ENCODE data around the gene TRIO.

Gene TRIO

DNA sequence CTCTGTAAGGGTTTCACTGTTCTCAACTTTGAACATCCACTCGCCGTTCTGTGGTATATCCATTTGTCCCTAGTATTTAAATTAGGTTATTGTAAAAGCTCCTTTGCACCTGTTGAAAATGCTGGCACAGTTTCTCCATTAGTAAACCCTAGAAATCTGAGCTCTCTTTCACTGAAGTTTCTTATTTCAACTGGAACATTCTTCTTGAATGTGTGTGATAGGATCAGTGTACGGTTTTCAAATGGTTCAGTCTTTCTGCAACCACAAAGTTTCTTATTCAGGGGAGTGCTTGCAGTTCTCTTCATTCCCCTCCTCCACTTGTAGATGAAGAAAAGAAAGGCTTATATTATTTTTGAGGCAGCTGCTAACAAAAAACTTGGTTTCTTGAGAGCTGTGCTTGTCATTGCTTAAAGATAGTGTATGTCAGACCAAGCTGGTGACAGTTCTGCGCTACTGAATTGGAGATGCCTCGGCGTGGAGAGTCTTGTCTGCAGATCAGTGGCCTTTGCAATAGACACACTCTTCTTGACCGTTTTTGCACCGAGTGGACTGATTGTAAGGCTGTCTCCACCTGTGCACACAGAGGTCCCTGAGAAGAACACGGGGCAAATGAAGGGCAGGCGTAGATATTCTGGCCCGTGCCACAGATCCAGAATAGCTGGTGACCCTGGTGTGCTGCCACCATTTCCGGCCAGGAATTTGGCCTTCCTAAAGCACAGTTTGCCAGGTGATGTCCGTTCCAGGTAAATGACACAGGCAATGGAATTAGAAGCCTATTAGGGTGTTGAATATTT is 102.2 kb downstream of the TRIO start:
- no peak for DNase-seq

DNA sequence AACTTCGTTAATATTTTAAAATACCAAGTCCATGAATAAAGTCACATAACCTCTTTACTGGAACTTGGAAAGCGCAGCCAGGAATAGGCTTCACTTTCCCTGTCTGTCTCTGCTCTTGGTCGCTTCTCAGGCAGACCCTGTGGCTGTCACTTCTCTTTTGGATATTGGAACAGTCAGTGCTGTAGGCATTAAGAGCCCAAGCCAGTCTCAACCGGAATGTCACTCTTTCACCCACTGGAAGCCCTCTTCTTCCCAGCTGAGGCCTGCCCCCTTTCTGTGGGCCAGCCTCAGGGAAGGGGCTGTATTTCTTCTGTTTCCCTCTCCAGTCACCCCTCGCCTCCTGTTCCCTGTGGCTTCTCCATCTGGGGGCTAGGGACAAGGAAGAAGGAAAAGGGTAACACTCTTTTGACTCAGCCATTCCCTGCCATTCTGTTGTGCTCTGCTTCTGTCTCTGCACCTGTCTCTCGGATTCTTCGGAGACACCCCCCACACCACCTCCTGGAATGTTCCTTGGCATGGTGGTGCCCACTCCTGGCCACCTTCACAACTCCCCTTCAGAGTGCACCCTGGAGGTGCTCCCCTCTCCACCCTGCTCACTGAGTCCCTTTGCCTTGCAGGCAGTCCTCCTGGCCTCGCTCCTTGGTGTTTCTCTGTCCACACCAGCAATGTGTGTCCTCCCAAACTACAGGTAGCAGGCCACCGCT is 103.4 kb downstream of the TRIO start:
- no peak for DNase-seq

DNA sequence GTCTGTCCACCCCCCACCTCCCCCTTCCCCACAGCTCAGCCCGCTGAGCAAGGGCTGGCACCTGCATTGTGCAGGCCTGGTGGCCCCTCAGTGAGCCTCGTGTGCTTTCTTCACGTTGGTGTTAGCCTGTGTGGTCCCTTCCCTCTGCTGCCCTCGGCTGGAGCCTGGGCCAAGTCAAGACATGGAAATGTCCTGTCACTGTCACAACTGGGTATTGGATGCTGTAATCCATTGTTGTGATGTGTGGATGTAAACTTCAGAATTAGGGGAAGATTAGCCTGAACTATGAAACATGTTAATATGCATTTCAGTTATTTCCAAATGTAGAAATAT is 103.9 kb downstream of the TRIO start:
- no peak for DNase-seq

DNA sequence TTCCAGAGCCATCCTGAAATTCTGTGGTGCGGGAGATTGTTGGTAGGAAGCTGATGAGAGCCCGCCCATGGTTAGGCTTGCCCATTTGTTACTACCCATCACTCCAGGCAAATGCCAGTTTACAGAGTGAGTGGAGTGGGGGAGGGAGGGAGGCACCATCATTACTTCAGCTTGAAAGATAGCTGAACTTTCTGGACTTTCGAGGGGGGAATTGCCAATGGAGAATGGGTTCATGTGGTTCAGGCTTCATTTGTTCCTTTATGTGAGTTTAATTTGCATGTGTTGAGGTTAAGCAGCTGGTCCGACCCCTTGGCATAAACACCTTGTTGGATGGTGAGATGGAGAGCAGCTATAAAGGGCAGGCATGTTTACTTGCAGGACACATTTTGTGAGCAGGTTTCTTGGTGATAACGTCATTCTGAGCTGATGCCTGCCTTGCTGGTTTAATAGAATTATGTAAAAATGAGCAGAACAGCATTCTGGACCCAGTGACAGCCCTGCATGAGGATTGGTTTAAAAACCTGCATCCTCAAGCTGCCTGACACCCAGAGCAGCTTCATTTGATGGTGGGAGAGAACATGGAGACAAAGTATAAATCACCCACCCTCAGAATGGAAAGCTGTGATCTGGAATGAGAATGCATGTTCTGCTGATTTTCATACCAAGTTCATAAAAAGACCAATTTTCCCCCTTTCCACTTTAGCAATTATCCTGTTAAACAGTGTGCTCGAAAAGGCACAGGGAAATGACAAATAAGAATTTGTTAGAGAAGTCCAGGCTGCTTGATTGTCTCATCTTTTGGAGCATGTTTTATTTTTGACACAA is 106.3 kb downstream of the TRIO start:
- DNase-seq: no peak

DNA sequence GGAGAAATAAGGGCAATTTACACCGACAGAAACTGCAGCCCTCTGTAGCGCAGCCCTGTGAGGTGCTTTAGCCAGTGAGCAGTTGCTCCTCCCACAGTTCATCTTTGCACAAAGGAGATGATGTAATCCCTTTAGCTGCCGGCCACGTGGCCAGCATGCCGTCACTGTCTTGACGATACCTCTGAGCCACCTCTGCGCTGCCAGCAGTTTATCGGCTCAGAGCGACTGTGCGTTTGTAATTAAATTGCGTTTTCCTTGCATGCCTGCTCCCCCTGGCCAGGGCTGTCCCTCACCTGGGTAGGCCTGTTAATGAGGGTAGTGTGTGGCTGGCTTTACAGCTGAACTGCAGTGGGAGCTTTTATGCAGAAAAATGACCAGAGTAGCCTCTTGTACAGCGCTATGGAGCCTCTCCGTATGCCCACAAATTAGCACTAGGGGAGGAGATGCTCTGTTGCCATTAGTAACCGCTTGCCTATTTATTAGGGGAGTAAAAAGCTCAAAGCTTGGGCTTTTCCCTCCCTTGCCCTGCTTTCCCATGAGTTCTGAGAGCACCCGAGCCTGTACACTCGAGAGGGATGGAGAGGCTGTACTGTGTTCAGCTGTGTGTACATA is 107.0 kb downstream of the TRIO start:
- DNase-seq: peak in 46 of 51 donors; percentile 18 to 93 (median 74)

DNA sequence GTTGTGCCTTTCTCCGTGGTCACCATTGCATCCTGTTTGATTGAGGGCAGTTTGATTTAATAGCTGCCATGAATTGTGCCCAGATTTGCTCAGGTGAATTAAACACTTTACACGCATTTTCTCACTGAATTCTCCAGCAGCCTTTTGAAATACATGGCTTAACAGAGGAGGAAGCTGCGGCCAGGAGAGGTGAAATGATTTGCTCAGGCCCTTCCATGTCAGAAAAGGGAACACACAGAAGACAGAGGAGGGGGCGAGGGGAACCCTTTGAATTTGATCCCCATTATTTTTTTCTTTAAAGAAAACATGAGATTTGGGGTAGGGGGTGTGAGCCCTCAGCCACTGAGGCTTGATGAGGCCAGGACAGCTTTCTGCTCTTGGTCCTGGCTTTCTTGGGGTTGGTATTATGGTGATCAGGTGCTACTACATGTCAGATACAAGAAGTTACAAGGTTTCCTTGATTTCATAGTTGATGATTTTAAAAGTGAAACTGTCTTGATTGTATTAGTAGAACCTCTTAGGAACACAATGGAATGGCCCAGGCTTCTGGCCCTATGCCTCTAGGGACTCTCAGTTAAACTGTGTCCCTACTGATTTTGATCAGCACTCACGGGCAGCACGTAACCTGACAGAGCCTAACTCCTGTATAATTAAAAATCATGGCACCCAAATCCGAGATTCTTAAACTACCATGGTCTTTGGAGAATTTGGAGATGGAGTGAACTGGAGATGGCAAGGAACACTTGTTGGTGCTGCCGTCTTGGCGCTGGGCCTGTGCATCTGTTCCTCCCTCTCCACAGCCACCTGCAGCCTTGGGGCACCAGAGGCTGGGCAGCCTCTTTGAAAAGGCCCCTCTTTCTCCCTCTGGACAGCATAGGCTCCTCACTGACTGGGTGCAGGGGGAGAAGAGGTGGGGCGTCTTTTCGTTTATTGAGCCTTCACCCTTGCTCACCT is 107.9 kb downstream of the TRIO start:
- no peak for DNase-seq

DNA sequence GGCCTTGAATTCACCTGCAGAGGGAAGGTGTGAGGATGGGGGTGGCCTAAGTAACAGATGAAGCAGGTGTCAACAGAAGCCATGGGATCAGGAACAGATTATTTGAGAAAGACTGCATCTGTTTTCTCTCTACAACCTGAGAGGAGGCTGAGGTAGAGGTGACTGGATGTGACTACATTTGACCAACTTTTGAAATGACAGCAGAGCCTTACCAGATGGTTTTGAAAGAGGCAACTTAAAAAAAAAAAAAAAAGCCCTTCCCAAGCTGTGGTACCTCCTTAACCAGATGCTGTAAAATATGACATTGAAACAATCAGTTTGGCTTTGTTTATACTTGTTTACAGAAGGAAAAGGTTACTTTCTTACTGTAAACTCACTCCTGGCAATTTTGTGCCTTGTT is 108.6 kb downstream of the TRIO start:
- DNase-seq: no peak

DNA sequence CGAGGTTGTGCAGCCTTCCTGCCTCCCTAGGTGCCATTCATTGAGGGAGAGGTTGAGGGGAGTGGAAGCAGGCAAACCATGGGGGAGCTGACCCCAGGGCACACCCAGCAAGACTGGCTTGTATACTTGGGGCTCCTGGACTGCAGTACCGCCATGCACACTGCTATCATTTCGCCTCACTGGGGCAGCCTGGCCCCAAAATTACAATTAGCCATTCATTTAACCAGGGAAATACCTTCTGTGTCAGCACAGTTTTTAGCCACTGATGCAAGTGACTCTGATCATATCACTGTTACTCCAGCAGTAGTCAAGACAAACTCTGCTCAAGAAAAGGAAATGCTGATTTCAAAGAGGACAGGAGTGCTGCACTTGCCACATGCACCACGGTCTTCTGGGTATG is 109.7 kb downstream of the TRIO start:
- DNase-seq: no peak

DNA sequence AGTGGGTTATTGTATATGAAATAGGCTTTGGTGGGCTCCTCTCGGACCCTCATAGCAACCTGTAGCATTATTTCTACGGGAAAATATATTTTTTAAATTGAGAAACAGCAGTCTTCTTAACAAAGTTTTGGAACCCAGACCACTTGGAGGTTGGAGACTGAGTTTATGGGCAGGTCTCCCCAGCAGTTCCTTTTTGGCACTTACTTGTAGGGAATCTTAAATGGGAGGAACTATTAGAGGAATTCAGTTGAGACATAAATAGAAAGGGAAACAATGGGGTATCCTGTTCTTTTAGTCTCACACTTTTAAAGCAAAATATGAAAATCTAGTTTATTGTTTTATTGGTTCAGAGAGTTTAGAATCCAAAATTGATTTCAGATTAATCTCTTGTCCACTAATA is 111.5 kb downstream of the TRIO start:
- no peak for DNase-seq

DNA sequence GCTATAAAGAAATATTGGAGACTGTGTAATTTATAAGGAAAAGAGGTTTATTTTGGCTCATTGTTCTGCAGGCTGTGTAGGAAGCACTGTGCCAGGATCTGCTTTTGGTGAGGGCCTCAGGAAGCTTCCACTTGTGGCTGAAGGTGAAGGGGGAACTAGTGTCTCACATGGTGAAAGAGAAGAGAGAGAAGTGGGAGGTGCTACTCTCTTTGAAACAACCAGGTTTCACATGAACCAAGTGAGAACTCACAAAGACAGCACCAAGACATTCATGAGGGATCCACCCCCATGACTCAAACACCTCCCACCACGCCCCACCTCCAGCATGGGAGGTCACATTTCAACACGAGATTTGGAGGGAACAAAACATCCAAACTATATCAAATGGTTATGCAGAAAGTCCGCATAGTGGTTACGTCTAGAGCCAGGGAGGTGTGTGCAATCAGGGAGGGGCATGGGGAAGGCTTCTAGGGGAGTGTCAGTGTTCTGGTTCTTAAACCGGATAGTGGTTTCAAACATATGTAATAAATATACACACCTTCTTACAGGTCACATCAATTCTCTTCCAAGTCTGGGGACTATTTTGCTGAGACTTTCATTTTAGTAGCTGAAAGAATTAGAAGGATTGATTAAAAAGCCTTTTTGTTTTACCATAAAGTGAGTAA is 113.0 kb downstream of the TRIO start:
- DNase-seq: no peak

DNA sequence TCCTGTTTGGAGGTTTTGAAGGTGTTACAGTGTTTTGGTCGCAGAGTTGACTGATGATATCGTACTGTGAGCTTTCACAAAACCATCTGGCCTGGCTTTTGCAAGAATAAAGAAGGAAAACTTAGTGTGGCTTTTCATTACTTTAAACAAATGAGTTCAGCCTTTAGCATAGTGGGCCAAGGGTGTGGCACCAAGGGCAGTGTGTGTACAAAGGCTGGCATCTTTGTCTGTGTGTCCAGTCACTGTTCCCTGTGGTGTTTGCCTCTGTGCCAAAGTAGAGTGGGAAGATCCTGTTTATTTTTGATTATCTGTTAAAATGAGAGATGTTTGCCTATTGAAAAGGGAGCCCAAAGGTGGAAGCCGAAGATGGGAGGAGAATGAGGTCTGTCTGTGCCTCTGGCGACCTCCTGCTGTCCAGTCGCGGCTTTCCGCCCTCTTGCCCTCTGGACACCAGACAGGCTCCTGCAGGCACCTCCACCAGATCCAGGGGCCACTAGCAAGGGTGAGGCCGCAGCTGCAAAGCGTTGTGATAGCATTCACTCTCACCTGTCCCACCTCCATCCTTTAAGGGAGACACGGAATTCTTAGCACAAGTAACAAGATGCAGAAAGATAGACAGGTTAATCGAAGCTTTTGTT is 113.7 kb downstream of the TRIO start:
- DNase-seq: no peak

DNA sequence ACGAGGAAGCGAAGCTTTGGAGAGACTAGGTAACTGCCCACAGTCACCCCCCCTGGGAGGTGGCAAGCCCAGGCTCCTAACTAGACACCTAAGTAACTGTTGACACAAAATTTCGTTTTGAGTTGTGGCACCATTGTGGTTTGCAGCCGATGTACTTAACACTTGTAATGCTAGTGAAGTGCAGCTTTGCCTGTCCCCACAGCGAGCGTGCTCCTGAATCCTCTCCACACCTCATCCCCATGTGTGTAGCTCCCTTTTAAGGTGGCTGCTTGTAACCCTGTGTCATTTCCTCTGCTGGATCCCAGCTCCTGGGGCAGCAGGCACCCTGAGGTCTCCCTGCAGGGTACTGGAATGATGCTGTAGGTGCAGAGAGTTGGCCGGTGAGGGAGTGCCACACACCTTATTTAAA is 114.9 kb downstream of the TRIO start:
- DNase-seq: no peak

DNA sequence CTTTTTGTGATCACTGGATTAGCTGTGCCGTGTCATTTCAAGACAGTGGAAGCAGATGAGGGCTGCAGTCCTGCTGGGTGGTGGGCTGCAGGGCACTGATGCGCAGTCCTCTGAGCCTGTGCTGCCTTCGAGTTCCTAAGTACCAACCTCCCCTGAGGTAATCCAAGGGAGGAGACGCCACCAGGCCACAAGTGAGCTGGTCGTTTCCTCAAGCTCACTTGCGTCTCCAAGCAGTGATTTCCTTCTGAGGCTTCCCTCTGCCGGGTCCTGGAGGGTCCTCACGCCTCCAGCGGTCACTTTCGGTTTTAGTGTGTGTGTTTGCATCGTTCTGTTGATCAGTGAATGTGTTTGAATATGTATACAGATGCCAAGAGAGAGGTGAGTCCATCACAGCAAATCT is 115.7 kb downstream of the TRIO start:
- peak in 1 of 51 donors; percentile 26 for DNase-seq

DNA sequence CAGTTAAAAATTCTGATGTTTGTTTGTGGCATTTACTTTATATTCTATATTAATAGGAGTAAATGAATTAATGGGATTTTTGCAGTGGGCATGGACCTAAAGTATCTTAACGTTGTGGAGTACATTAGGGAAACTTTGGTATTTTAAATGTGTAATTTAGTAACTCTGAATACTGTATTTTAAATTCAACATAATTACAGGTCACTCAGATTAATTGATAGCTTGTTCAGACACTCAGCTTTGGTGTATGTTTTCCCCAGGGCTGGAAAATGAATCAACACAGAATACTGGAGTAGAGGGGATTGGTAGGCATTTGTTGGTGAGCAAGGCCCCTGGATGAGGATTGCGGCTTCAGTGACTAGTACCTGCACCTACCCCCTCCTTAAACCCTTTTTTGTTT is 117.5 kb downstream of the TRIO start:
- no peak for DNase-seq

DNA sequence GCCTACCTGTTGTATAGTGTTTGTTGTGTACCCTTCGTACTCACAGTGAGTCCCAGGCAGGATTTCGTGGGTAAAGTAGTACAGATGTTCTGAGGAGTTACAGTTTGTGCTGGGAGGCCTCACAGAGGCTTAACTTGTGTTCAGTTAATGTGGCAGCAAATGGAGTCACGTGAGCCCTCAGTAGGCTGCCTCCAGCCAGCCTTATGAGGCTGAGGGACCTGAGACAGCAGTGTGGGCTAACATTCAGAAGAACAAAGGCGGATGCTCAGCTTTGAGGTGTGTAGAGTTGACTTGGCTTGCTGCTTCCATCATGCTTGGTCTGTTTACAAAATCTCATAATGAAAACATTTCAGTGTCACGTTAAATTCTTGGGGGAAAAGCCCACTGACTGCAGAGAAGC is 118.1 kb downstream of the TRIO start:
- no peak for DNase-seq

DNA sequence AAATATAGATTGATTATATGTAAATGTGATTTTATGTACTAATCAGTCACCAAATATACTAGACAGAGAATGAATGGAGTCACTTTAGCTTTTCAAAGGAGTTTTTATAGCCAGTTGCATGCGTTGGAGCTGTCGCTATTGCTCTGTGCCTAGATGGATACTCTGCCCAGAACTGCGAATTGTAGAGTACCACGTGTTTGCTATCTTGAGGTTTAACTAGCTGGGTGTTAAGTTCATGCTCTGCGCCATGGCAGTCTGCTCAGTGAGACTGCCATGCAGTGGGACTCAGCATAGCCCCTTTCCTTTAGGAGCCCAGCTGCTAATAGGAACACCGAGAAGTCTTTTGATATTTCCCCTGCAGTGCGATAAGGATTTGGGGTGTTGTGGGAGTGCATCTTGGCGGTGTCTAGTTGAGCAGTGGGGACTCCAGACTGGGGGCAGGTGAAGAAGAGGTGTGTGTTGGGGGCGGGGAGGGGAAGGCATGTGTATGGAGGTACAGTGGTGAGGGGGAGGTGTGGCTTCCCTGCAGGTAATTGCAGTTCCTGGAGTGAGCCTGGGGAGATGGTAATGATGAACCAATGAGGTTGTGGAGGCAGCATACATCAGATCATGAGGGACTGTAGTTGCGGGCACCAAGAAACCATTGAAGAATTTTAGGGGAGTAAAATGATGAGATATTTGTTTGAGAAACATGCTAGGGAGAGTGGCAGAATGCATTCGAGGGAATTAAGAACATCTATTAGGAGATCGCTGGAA is 118.9 kb downstream of the TRIO start:
- no peak for DNase-seq

DNA sequence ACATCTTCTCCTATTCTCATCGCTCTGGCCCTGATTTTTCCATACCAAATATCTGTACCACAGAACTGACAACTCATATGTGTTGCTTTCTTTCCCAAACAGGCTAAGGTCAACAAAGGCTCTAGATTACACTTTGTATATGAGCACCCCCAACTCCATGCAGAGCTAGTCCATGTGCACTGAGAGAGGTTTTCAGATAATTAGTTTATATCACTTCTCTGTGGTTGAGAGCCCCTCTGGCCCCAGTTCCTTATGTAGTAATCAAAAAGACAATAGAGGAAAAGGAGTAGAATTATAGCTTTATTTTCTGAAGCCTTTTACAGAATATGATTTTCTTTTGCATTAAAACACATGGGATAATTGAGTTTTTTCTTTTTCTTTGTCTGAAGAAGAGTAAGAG is 120.0 kb downstream of the TRIO start:
- DNase-seq: no peak

DNA sequence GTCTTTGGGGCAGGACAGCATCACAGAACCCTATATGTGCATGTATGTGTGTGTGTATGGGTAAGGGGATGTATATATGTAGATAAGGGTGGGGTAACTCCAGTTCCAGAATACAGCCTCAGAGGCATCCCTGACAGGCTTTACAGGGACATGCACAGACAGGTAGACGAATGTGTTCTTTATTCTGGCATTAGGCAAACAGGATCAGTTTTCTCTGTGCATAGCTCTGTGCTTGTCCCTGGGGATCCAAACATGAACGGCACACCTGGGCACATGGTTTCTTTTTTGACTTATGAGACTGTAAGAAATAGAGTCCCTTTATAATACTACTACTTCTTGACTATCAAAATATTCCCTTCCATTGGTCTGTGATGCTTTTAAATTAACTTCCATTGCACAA is 120.6 kb downstream of the TRIO start:
- DNase-seq: no peak
